BE2C (cell line): Measurements from ENCODE around the gene FOXP4.

Source experiments
- DNase-seq: peaks from one replicate; pipeline ENCODE4 v3.0.0-alpha.2; 2020
- H3K27me3 ChIP-seq: fragments of 250-450 bp; sonication (Bioruptor Pico); 2 replicates; pipeline ENCODE4 v1.5.1; 2020; ENCODE audit warnings: mild to moderate bottlenecking
- H3K36me3 ChIP-seq: fragments of 250-450 bp; sonication (Bioruptor Pico); 2 replicates; pipeline ENCODE4 v1.5.1; 2020; ENCODE audit warnings: mild to moderate bottlenecking
- H3K4me1 ChIP-seq: fragments of 250-450 bp; sonication (Bioruptor Pico); 2 replicates; pipeline ENCODE4 v1.5.1; 2020
- H3K4me3 ChIP-seq: 2 replicates; pipeline ENCODE4 v1.5.1; 2011; ENCODE audit warnings: low read depth, low read length
- H3K9me3 ChIP-seq: fragments of 250-450 bp; sonication (Bioruptor Pico); 2 replicates; pipeline ENCODE4 v1.5.1; 2020
- TF ChIP-seq, protein P1 (sequence below): IDR thresholded peaks from 2 replicates; pipeline ENCODE4 v1.5.1; 2012; ENCODE audit warnings: mild to moderate bottlenecking, low read depth, low read length

Gene FOXP4

DNA sequence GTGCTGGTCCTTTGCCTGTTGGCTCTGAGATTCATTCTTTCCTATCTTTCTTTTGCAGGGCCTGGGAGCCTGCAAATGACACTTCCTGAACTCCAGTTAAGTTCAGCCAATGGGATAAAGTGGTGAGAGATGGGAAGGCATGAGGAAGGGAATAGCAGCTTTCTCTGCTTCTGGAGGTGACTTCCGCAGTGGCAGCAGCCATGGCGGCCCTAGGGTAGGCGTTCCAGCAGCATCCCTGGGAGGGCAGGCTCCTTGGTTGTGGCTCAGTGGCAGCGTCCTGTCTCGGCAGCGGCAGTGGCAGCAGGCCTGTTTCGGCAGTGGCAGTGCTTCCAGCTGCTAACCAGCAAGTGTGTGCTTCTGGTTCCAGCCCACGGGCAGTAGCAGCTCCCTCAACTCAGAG, 84.8 kb downstream of the FOXP4 start:
- Histone ChIP-seq H3K4me3 (no peak overlapping the region), H3K9me3 (no peaks in the 10 kb centered on the region), H3K27me3 (no peaks in the 10 kb centered on the region), H3K36me3 (no peaks in the 10 kb centered on the region), H3K4me1 (peaks cover 7% of the 10 kb centered on the region; the same call in 1 of the 2 replicates)
- TF ChIP-seq, protein P1, sequence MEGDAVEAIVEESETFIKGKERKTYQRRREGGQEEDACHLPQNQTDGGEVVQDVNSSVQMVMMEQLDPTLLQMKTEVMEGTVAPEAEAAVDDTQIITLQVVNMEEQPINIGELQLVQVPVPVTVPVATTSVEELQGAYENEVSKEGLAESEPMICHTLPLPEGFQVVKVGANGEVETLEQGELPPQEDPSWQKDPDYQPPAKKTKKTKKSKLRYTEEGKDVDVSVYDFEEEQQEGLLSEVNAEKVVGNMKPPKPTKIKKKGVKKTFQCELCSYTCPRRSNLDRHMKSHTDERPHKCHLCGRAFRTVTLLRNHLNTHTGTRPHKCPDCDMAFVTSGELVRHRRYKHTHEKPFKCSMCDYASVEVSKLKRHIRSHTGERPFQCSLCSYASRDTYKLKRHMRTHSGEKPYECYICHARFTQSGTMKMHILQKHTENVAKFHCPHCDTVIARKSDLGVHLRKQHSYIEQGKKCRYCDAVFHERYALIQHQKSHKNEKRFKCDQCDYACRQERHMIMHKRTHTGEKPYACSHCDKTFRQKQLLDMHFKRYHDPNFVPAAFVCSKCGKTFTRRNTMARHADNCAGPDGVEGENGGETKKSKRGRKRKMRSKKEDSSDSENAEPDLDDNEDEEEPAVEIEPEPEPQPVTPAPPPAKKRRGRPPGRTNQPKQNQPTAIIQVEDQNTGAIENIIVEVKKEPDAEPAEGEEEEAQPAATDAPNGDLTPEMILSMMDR = no peak
- DNase-seq = no peak

GRCh38 chr6:41633056-41633634, 87.0 kb downstream of the FOXP4 start:
- Histone ChIP-seq H3K4me3 (no peak overlapping the region), H3K4me1 (peaks cover 7% of the 10 kb centered on the region; the same call in 1 of the 2 replicates), H3K27me3 (peaks cover 12% of the 10 kb centered on the region), H3K9me3 (no peaks in the 10 kb centered on the region), H3K36me3 (no peaks in the 10 kb centered on the region)
- TF ChIP-seq, protein P1 = no peak
- no peak for DNase-seq

DNA sequence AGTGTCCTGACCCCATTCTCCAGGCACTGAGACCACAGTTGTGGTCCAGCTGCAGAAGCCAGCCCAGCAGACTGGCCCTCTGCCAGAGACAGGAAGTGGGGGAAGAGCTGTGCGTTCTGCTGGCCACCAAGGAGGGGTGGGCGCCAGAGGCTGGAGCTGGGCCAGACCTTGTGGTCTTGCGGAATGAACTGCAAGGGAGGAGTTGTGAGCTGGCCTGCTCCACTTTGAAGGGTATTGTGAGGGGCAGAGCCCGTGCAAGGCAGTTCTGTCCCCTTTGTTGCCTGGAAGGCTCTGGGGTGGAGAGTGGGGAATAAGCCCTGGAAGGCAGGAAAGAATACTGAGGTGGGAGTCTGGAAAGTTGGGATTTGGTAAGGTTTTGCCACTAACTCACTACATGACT, 88.5 kb downstream of the FOXP4 start:
- no peaks in the 10 kb centered on the region for H3K36me3 ChIP-seq
- H3K9me3 ChIP-seq = no peaks in the 10 kb centered on the region
- TF ChIP-seq, protein P1 = no peak
- H3K27me3 ChIP-seq = peaks cover 26% of the 10 kb centered on the region
- peaks cover 7% of the 10 kb centered on the region; the same call in 1 of the 2 replicates for H3K4me1 ChIP-seq
- DNase-seq = peak; percentile 69
- no peak overlapping the region for H3K4me3 ChIP-seq

- no peak for DNase-seq
- Histone ChIP-seq H3K27me3 (peaks cover 26% of the 10 kb centered on the region), H3K4me3 (no peak overlapping the region), H3K4me1 (peaks cover 7% of the 10 kb centered on the region; the same call in 1 of the 2 replicates), H3K9me3 (no peaks in the 10 kb centered on the region), H3K36me3 (no peaks in the 10 kb centered on the region)
- TF ChIP-seq, protein P1 = no peak
Measured at GRCh38 chr6:41635365-41635764, 89.2 kb downstream of the FOXP4 start.

GRCh38 chr6:41636833-41637193, 90.6 kb downstream of the FOXP4 start:
- no peak for DNase-seq

More at GRCh38 chr6:41636833-41637193, 90.6 kb downstream of the FOXP4 start:
- Histone ChIP-seq H3K4me3 (no peak overlapping the region), H3K9me3 (no peaks in the 10 kb centered on the region), H3K36me3 (no peaks in the 10 kb centered on the region), H3K4me1 (peaks cover 7% of the 10 kb centered on the region; the same call in 1 of the 2 replicates), H3K27me3 (peaks cover 26% of the 10 kb centered on the region)
- TF ChIP-seq, protein P1 = no peak
